ENCODE data around the gene SYT1. TPM values are rescaled to one million over a fixed set of nuclear protein-coding genes. Genes with fewer than 3 reads are reported as not detected.
"Not testable (repeated sequence)": the region's sequence is repeated elsewhere in the genome, so short reads cannot be mapped to it uniquely, and the experiment has no call there.

The SYT1 gene
- total RNA-seq, 6 donors from 2014 or later: 0.52 to 0.67 (median 0.59) TPM; not detected in 3

GRCh38 chr12:79426121-79426520 lies 561.5 kb downstream of the SYT1 start:
- no peak for DNase-seq
- no peak for TF ChIP-seq POLR2A (IDR thresholded peaks at IDR 0.05)
- no peak for TF ChIP-seq EP300 (IDR thresholded peaks at IDR 0.05)
- no peak for TF ChIP-seq POLR2AphosphoS5 (IDR thresholded peaks at IDR 0.05)
- no peak for TF ChIP-seq CTCF (IDR thresholded peaks at IDR 0.05)
- ATAC-seq (ENCODE audit: low FRiP score in 2 of 2): no peak
- Histone ChIP-seq H3K9me3 (no peaks in the 10 kb centered on the region), H3K27ac (no peak overlapping the region), H3K27me3 (no peaks in the 10 kb centered on the region), H3K36me3 (no peaks in the 10 kb centered on the region), H3K4me1 (peaks cover 0 to 2% (median 0%) of the 10 kb centered on the region in 4 donors), H3K4me3 (no peak overlapping the region)

- DNase-seq; H3K4me1 ChIP-seq; ATAC-seq (ENCODE audit: low FRiP score in 2 of 2); H3K27me3 ChIP-seq; H3K4me3 ChIP-seq; H3K36me3 ChIP-seq; H3K27ac ChIP-seq; H3K9me3 ChIP-seq: not testable (repeated sequence)
- WGBS, 2 donors: 35 to 39% methylated on average over 3 of the region's 3 CpGs
These were observed 562.2 kb downstream of the SYT1 start for GRCh38 chr12:79426744-79427143.

- H3K27ac ChIP-seq: no peak overlapping the region
- 93% methylated on average over 3 of the region's 3 CpGs for WGBS, 2 donors
- TF ChIP-seq EP300 (IDR thresholded peaks at IDR 0.05) (no peak), POLR2AphosphoS5 (IDR thresholded peaks at IDR 0.05) (no peak), POLR2A (IDR thresholded peaks at IDR 0.05) (no peak), CTCF (IDR thresholded peaks at IDR 0.05) (no peak)
- no peaks in the 10 kb centered on the region for H3K4me1 ChIP-seq
- DNase-seq (no peak), ATAC-seq (ENCODE audit: low FRiP score in 2 of 2) (no peak)
- no peaks in the 10 kb centered on the region for H3K36me3 ChIP-seq
- H3K27me3 ChIP-seq: no peaks in the 10 kb centered on the region
- H3K4me3 ChIP-seq: no peak overlapping the region
- no peaks in the 10 kb centered on the region for H3K9me3 ChIP-seq
These were observed 569.0 kb downstream of the SYT1 start for GRCh38 chr12:79433465-79434072.

- WGBS, 2 donors: 89 to 100% methylated on average over 1 of the region's 1 CpG
- TF ChIP-seq POLR2AphosphoS5 (IDR thresholded peaks at IDR 0.05) (no peak), POLR2A (IDR thresholded peaks at IDR 0.05) (no peak), EP300 (IDR thresholded peaks at IDR 0.05) (no peak), CTCF (IDR thresholded peaks at IDR 0.05) (no peak)
These were observed 570.0 kb downstream of the SYT1 start for GRCh38 chr12:79434561-79434960.

GRCh38 chr12:79435742-79436141 lies 571.2 kb downstream of the SYT1 start:
- no peak for ATAC-seq (ENCODE audit: low FRiP score in 2 of 2)
- no peaks in the 10 kb centered on the region for H3K4me1 ChIP-seq

More at GRCh38 chr12:79434561-79434960, 570.0 kb downstream of the SYT1 start:
- H3K27ac ChIP-seq: no peak overlapping the region
- no peak for ATAC-seq (ENCODE audit: low FRiP score in 2 of 2)
- DNase-seq: no peak
- H3K36me3 ChIP-seq: no peaks in the 10 kb centered on the region
- no peaks in the 10 kb centered on the region for H3K9me3 ChIP-seq
- no peaks in the 10 kb centered on the region for H3K27me3 ChIP-seq
- no peaks in the 10 kb centered on the region for H3K4me1 ChIP-seq
- no peak overlapping the region for H3K4me3 ChIP-seq

More at GRCh38 chr12:79435742-79436141, 571.2 kb downstream of the SYT1 start:
- no peak overlapping the region for H3K4me3 ChIP-seq
- H3K27ac ChIP-seq: no peak overlapping the region
- DNase-seq: no peak
- TF ChIP-seq CTCF (IDR thresholded peaks at IDR 0.05) (no peak), POLR2AphosphoS5 (IDR thresholded peaks at IDR 0.05) (no peak), EP300 (IDR thresholded peaks at IDR 0.05) (no peak), POLR2A (IDR thresholded peaks at IDR 0.05) (no peak)
- no peaks in the 10 kb centered on the region for H3K27me3 ChIP-seq
- 100% methylated on average over 1 of the region's 1 CpG for WGBS, 2 donors
- no peaks in the 10 kb centered on the region for H3K36me3 ChIP-seq
- H3K9me3 ChIP-seq: no peaks in the 10 kb centered on the region

Data from upper lobe of left lung (tissue), 6 donors.